Vagina (tissue), 2 donors: Measurements from ENCODE around the gene CYP26B1.

ENCODE experiments used
- CTCF ChIP-seq, 3 experiments: fragments of 450-650 bp in 2 of 3; fragments of 200-600 bp in 1 of 3; sonication (generic) in 1 of 3; IDR thresholded peaks; one replicate each; pipeline ENCODE4 v1.5.1; 2017 to 2019; ENCODE audit warnings: antibody characterized with exemption in 3 of 3, mild to moderate bottlenecking in 2 of 3, moderate library complexity in 2 of 3
- POLR2A ChIP-seq, 2 donors: fragments of 450-650 bp; IDR thresholded peaks; one replicate each; pipeline ENCODE4 v1.6.1; 2017; ENCODE audit warnings: antibody characterized with exemption in 2 of 2, mild to moderate bottlenecking in 2 of 2, moderate library complexity in 2 of 2

- TF ChIP-seq CTCF (IDR thresholded peaks at IDR 0.05) (no peak), POLR2A (IDR thresholded peaks at IDR 0.05) (no peak)
Measured at GRCh38 chr2:72113847-72114692, 33.6 kb downstream of the CYP26B1 start.
